ENCODE data around the gene GPR37. TPM values are rescaled to one million over a fixed set of nuclear protein-coding genes. Genes with fewer than 3 reads are reported as not detected.

Gene GPR37
- total RNA-seq, 1 experiment from 2014 or later = 7.5 TPM

DNA sequence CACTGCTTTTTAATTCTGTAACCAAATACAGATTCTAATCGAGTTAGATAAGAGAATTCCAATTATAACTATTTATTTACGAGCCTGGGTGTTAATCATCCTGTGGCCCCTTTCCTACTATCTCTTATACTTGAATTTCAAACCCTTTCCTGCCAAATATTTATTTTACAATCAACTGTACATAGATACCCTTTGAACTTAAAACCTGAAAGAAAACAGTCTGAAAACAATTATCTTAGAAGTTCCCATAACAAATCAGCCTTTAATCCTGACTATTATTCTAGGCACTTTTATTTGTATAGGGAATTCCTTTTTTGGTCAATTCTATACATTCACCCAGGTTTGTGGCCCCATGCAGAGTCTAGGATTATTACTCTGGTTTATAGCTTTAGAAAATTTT, 10.6 kb upstream of the GPR37 start:
- Mint-ChIP-seq H3K9me3 (ENCODE audit: low read depth, unreplicated experiment) (no peaks in the 10 kb centered on the region), H3K27me3 (ENCODE audit: unreplicated experiment) (no peaks in the 10 kb centered on the region), H3K4me3 (ENCODE audit: low read depth, unreplicated experiment) (no peak overlapping the region), H3K4me1 (ENCODE audit: low read depth, unreplicated experiment) (no peaks in the 10 kb centered on the region), H3K27ac (ENCODE audit: unreplicated experiment) (no peak overlapping the region), H3K36me3 (ENCODE audit: insufficient read depth, unreplicated experiment) (no peaks in the 10 kb centered on the region)
- no peak for DNase-seq
- intact Hi-C loops (cut with micrococcal nuclease; ENCODE audit: unreplicated experiment) = no loop called here
- CTCF ChIA-PET = no interaction called here
- TF ChIP-seq, protein P1, sequence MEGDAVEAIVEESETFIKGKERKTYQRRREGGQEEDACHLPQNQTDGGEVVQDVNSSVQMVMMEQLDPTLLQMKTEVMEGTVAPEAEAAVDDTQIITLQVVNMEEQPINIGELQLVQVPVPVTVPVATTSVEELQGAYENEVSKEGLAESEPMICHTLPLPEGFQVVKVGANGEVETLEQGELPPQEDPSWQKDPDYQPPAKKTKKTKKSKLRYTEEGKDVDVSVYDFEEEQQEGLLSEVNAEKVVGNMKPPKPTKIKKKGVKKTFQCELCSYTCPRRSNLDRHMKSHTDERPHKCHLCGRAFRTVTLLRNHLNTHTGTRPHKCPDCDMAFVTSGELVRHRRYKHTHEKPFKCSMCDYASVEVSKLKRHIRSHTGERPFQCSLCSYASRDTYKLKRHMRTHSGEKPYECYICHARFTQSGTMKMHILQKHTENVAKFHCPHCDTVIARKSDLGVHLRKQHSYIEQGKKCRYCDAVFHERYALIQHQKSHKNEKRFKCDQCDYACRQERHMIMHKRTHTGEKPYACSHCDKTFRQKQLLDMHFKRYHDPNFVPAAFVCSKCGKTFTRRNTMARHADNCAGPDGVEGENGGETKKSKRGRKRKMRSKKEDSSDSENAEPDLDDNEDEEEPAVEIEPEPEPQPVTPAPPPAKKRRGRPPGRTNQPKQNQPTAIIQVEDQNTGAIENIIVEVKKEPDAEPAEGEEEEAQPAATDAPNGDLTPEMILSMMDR (IDR thresholded peaks at IDR 0.05; ENCODE audit: unreplicated experiment) = no peak
- no TSS peak for BruUV-seq (replicated peaks)

DNA sequence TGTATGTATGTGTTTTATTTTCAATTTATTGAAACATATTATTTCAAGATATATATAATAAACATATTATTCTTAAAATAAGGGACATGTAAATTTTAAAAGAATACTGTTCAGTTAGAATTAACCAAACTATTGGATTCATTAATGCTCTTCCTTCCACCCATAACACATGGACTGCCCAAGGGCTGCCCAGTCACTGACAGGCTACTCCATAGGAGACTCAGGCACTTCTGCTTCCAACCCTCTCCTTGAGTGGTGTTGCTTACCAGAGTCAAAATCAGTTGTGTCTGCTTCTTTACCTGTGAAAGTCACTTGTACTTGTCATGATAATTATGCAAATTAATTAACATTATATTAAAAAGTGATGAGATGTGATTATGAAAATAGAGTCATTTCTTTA, 9.8 kb upstream of the GPR37 start:
- H3K27me3 Mint-ChIP-seq (ENCODE audit: unreplicated experiment) = no peaks in the 10 kb centered on the region
- no peak for DNase-seq
- H3K4me1 Mint-ChIP-seq (ENCODE audit: low read depth, unreplicated experiment) = no peaks in the 10 kb centered on the region
- no peak overlapping the region for H3K4me3 Mint-ChIP-seq (ENCODE audit: low read depth, unreplicated experiment)
- TF ChIP-seq, protein P1 (IDR thresholded peaks at IDR 0.05; ENCODE audit: unreplicated experiment) = no peak
- no peak overlapping the region for H3K27ac Mint-ChIP-seq (ENCODE audit: unreplicated experiment)
- CTCF ChIA-PET = no interaction called here
- H3K36me3 Mint-ChIP-seq (ENCODE audit: insufficient read depth, unreplicated experiment) = no peaks in the 10 kb centered on the region
- intact Hi-C loops (cut with micrococcal nuclease; ENCODE audit: unreplicated experiment) = no loop called here
- no TSS peak for BruUV-seq (replicated peaks)
- no peaks in the 10 kb centered on the region for H3K9me3 Mint-ChIP-seq (ENCODE audit: low read depth, unreplicated experiment)

DNA sequence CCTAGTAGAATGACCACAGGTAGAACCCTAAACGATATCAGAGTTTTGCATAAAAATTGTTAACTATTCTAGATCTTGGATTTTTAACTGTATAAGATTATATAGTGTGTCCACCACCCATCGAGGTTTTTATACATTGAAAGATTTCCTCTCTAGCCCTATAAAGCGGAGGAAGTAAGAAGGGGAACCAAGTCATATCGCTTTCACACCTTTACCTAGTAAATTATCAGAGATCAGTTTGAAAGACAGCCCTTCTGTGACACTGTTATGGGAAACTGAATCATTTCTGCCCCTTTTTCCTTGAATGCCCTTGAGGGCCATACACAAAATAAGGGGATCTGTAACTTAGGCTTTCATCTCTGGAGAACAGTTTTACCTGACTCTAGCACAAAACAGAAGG, 8.3 kb upstream of the GPR37 start:
- H3K27ac Mint-ChIP-seq (ENCODE audit: unreplicated experiment) = no peak overlapping the region
- no peaks in the 10 kb centered on the region for H3K36me3 Mint-ChIP-seq (ENCODE audit: insufficient read depth, unreplicated experiment)
- H3K9me3 Mint-ChIP-seq (ENCODE audit: low read depth, unreplicated experiment) = no peaks in the 10 kb centered on the region
- CTCF ChIA-PET = no interaction called here
- no TSS peak for BruUV-seq (replicated peaks)
- intact Hi-C loops (cut with micrococcal nuclease; ENCODE audit: unreplicated experiment) = no loop called here
- H3K4me1 Mint-ChIP-seq (ENCODE audit: low read depth, unreplicated experiment) = no peaks in the 10 kb centered on the region
- no peaks in the 10 kb centered on the region for H3K27me3 Mint-ChIP-seq (ENCODE audit: unreplicated experiment)
- H3K4me3 Mint-ChIP-seq (ENCODE audit: low read depth, unreplicated experiment) = no peak overlapping the region
- no peak for DNase-seq
- TF ChIP-seq, protein P1 (IDR thresholded peaks at IDR 0.05; ENCODE audit: unreplicated experiment) = no peak

DNA sequence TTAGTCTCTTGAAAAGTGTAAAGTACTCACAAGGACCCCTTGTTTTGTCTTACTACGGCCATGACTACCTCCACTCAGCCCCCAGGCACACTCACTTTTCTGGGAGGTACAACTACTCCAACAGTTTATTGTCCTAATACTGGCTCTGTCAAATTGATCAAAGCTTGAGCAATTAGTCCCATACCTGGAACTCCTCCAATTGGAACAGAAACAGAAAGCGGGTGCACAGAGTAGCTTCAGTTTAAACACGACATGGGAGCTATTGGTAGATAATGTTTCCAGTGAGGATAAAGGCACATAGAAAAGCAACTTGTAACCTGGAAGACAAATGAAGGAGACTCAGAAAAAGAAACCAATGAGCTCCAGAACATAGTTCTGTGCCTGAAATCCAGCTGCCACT, 7.7 kb upstream of the GPR37 start:
- intact Hi-C loops (cut with micrococcal nuclease; ENCODE audit: unreplicated experiment) = no loop called here
- Mint-ChIP-seq H3K4me1 (ENCODE audit: low read depth, unreplicated experiment) (no peaks in the 10 kb centered on the region), H3K27me3 (ENCODE audit: unreplicated experiment) (no peaks in the 10 kb centered on the region), H3K9me3 (ENCODE audit: low read depth, unreplicated experiment) (no peaks in the 10 kb centered on the region), H3K36me3 (ENCODE audit: insufficient read depth, unreplicated experiment) (no peaks in the 10 kb centered on the region), H3K27ac (ENCODE audit: unreplicated experiment) (no peak overlapping the region), H3K4me3 (ENCODE audit: low read depth, unreplicated experiment) (no peak overlapping the region)
- CTCF ChIA-PET = interaction anchor here (0.6 kb wide), 1 partner anchor 1618 kb away, joined by 7 read pairs; no protein-coding TSS in a partner anchor
- no TSS peak for BruUV-seq (replicated peaks)
- TF ChIP-seq, protein P1 (IDR thresholded peaks at IDR 0.05; ENCODE audit: unreplicated experiment) = no peak
- DNase-seq = no peak
